K562 (cell line): Measurements from ENCODE around the gene AP1M2. TPM values are rescaled to one million over a fixed set of nuclear protein-coding genes. Genes with fewer than 3 reads are reported as not detected.

Experiments
- ATF7 ChIP-seq: fragments of 450-650 bp; IDR thresholded peaks from 2 replicates; pipeline ENCODE4 v1.7.1; 2014; ENCODE audit warnings: mild to moderate bottlenecking, moderate library complexity
- BRD4 ChIP-seq: fragments of 200-600 bp; sonication (generic); IDR thresholded peaks from 2 replicates; pipeline ENCODE4 v1.6.1; 2017; ENCODE audit warnings: inconsistent platforms
- CBFA2T3 ChIP-seq: fragments of 450-650 bp; IDR thresholded peaks from 2 replicates; pipeline ENCODE4 v1.6.1; 2017
- CTBP1 ChIP-seq: fragments of 450-650 bp; IDR thresholded peaks from 2 replicates; pipeline ENCODE4 v1.6.1; 2016; ENCODE audit warnings: borderline replicate concordance
- DPF2 ChIP-seq: fragments of 450-650 bp; IDR thresholded peaks from 2 replicates; pipeline ENCODE4 v1.6.1; 2016
- GATAD2A ChIP-seq: fragments of 450-650 bp; IDR thresholded peaks from 2 replicates; pipeline ENCODE4 v1.6.1; 2017
- KDM2B ChIP-seq: fragments of 250-450 bp; sonication (Bioruptor Pico); IDR thresholded peaks from 2 replicates; pipeline ENCODE4 v1.8.0; 2021; ENCODE audit warnings: mild to moderate bottlenecking, moderate library complexity
- MBD2 ChIP-seq: sonication (generic); IDR thresholded peaks from 2 replicates; pipeline ENCODE4 v1.6.1; 2016; ENCODE audit warnings: low read depth, borderline replicate concordance
- NBN ChIP-seq: fragments of 450-650 bp; IDR thresholded peaks from 2 replicates; pipeline ENCODE4 v1.6.1; 2016; ENCODE audit warnings: low read depth, mild to moderate bottlenecking
- POLR2A ChIP-seq: fragments of 450-650 bp; conservative IDR thresholded peaks from 2 replicates; pipeline ENCODE4 v1.6.1; 2016
- POLR2AphosphoS2 ChIP-seq: IDR thresholded peaks from 2 replicates; pipeline ENCODE4 v1.6.1; 2012; ENCODE audit warnings: low read length, improper control_type of control experiment
- RBBP5 ChIP-seq: fragments of 200-600 bp; sonication (generic); IDR thresholded peaks from 2 replicates; pipeline ENCODE4 v1.6.1; 2012; ENCODE audit warnings: borderline replicate concordance, mild to moderate bottlenecking, low read length, control low read depth, inconsistent platforms; ENCODE audit not compliant: insufficient read depth, poor library complexity, severe bottlenecking
- RBFOX2 ChIP-seq: fragments of 200-400 bp; formaldehyde crosslinking; IDR thresholded peaks from 2 replicates; pipeline ENCODE4 v1.6.1; 2017; ENCODE audit warnings: low read depth, mild to moderate bottlenecking, low read length, moderate library complexity
- RBM25 ChIP-seq: fragments of 200-400 bp; formaldehyde crosslinking; IDR thresholded peaks from 2 replicates; pipeline ENCODE4 v1.6.1; 2018; ENCODE audit warnings: low read length, low read depth, moderate library complexity; ENCODE audit not compliant: severe bottlenecking
- SMAD1 ChIP-seq: fragments of 150-350 bp; IDR thresholded peaks from 2 replicates; pipeline ENCODE4 v1.6.1; 2014; ENCODE audit warnings: low read length, low read depth; ENCODE audit not compliant: partially characterized antibody
- SMARCA4 ChIP-seq: fragments of 450-650 bp; IDR thresholded peaks from 2 replicates; pipeline ENCODE4 v1.6.1; 2016
- SOX6 ChIP-seq: fragments of 450-650 bp; IDR thresholded peaks from 2 replicates; pipeline ENCODE4 v1.6.1; 2014; ENCODE audit warnings: mild to moderate bottlenecking
- TBP ChIP-seq: optimal IDR thresholded peaks from 2 replicates; pipeline ENCODE3; 2011; ENCODE audit warnings: low read depth, low read length, improper control_type of control experiment
- WHSC1 ChIP-seq: IDR thresholded peaks from one replicate; pipeline ENCODE4 v1.6.1; 2012; ENCODE audit warnings: low read length, control low read depth, inconsistent platforms
- YY1 ChIP-seq, 3 experiments: IDR thresholded peaks; 2 replicates each; pipeline ENCODE4 v1.6.1; 2011; ENCODE audit warnings: low read length in 2 of 3, mild to moderate bottlenecking in 2 of 3, moderate library complexity in 2 of 3, borderline replicate concordance in 1 of 3, control low read depth in 1 of 3, low read depth in 1 of 3; ENCODE audit not compliant: insufficient read depth in 3 of 3, insufficient replicate concordance in 2 of 3, control insufficient read depth in 1 of 3, insufficient read length in 1 of 3; ENCODE audit errors: extremely low read depth in 1 of 3
- ZEB2 ChIP-seq: fragments of 450-650 bp; IDR thresholded peaks from 2 replicates; pipeline ENCODE4 v1.6.1; 2016
- ZNF124 ChIP-seq: sonication (generic); formaldehyde crosslinking; IDR thresholded peaks from 2 replicates; pipeline ENCODE4 v1.8.1; 2022; ENCODE audit warnings: missing genetic modification reagents
- polyA plus RNA-seq, 8 experiments: library from polyadenylated mRNA; depleted of rRNA in 4 of 8; stranded (reverse) in 5 of 8; unstranded in 3 of 8; fragments of >200 nt; fragmentation: Nextera tagmentation in 2 of 8; fragmentation: Illumina TruSeq in 1 of 8; extraction: Ambion mirVana in 2 of 8; extraction: Trizol in 1 of 8; gene quantifications; 2 replicates each; pipeline versions ENCODE4 v1.2.1 to v1.2.3, GENCODE V29; 2011 to 2014; ENCODE audit warnings: inconsistent platforms in 1 of 8, missing spikeins in 1 of 8
- total RNA-seq, 7 experiments: library from RNA; depleted of rRNA in 6 of 7; stranded (reverse); fragments of >200 nt in 6 of 7; fragmentation: Illumina TruSeq in 2 of 7; extraction: Trizol in 2 of 7; gene quantifications; 2 replicates each; pipeline versions ENCODE4 v1.2.1 to v1.2.3, GENCODE V29; 2011 to 2021; ENCODE audit warnings: low replicate concordance in 1 of 7
- TF ChIP-seq, protein P1 (sequence below): fragments of 200-800 bp; sonication (Bioruptor generic); IDR thresholded peaks from 2 replicates; pipeline ENCODE4 v1.6.1; 2017; ENCODE audit warnings: missing genetic modification characterization, missing compliant biosample characterization
- TF ChIP-seq, protein P2 (sequence below), 2 experiments: fragments of 250-450 bp in 1 of 2; fragments of 450-650 bp in 1 of 2; sonication (Bioruptor Pico) in 1 of 2; IDR thresholded peaks; 2 replicates each; pipeline versions ENCODE4 v1.6.1 to v1.8.0; 2016 to 2021; ENCODE audit warnings: mild to moderate bottlenecking in 2 of 2, moderate library complexity in 2 of 2, missing compliant biosample characterization in 1 of 2, missing genetic modification characterization in 1 of 2
- TF ChIP-seq, protein P3 (sequence below): fragments of 450-650 bp; IDR thresholded peaks from 2 replicates; pipeline ENCODE4 v1.6.1; 2016; ENCODE audit warnings: low read depth, mild to moderate bottlenecking, moderate library complexity
- TF ChIP-seq, protein P4 (sequence below): fragments of 450-650 bp; formaldehyde crosslinking; IDR thresholded peaks from 2 replicates; pipeline ENCODE4 v1.4.0; 2020; ENCODE audit warnings: mild to moderate bottlenecking, moderate library complexity

Gene AP1M2
- total and polyA plus RNA-seq, 9 of the 15 experiments (the other 6 are each of a cell fraction or from before 2014, with no cell fraction given): 0.33 to 1.4 (median 0.89) TPM; not detected in 1

DNA sequence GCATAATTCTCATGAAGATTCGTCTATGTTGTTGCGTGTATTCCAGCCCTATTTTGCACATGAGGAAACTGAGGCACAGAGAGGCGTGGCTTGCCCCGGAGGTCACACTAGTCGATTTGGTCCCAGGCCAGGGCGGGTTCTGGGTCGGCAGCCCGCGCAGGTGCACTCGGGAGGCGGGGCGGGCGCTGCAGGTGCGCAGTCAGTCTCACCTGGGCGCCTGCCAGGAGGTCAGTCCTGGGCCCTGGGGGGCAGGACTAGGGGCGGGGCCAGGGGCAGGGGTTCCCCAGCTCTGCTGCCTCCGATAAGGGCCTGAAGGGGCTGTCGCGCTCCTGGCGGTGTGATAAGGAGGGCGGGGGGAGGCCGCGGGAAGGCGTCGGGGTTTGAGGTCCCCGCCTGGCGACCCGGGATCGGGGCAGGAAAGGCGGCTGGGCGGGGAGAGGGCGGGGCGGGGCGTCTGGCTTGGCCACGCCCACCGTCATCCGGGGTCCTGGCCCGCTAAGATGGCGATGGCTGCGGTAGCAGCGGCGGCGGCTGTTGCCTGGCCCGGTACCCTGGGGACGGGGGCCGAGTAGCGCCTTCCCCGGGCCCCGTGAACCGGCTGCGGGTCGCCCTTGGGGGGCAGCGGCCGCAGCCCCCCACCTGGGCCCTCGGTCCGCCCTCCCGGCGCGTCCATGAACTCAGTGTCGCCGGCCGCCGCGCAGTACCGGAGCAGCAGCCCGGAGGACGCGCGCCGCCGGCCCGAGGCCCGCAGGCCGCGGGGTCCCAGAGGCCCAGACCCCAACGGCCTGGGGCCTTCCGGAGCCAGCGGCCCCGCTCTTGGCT lies 43.5 kb downstream of the AP1M2 start, which contains the start of gene ATG4D (continued):
- TF ChIP-seq, protein P1, sequence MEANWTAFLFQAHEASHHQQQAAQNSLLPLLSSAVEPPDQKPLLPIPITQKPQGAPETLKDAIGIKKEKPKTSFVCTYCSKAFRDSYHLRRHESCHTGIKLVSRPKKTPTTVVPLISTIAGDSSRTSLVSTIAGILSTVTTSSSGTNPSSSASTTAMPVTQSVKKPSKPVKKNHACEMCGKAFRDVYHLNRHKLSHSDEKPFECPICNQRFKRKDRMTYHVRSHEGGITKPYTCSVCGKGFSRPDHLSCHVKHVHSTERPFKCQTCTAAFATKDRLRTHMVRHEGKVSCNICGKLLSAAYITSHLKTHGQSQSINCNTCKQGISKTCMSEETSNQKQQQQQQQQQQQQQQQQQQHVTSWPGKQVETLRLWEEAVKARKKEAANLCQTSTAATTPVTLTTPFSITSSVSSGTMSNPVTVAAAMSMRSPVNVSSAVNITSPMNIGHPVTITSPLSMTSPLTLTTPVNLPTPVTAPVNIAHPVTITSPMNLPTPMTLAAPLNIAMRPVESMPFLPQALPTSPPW: peak; percentile 98
- TF ChIP-seq RBM25: no peak
- TF ChIP-seq ZEB2: peak; percentile 96
- TF ChIP-seq, protein P2, sequence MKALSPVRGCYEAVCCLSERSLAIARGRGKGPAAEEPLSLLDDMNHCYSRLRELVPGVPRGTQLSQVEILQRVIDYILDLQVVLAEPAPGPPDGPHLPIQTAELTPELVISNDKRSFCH (CRISPR knock-in tag; IDR thresholded peaks at IDR 0.05): no peak
- TF ChIP-seq, protein P2 (tag; IDR thresholded peaks at IDR 0.05): 0 out of 2 replicates have a peak, but pooled peaks have one; percentile 41
- TF ChIP-seq RBFOX2: peak; percentile 80
- TF ChIP-seq, protein P3, sequence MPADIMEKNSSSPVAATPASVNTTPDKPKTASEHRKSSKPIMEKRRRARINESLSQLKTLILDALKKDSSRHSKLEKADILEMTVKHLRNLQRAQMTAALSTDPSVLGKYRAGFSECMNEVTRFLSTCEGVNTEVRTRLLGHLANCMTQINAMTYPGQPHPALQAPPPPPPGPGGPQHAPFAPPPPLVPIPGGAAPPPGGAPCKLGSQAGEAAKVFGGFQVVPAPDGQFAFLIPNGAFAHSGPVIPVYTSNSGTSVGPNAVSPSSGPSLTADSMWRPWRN: peak; percentile 65
- TF ChIP-seq CBFA2T3: peak; percentile 96
- TF ChIP-seq SOX6: peak; percentile 69; the same call in 1 of the 2 replicates
- TF ChIP-seq DPF2: peak; percentile 83
- TF ChIP-seq NBN: 0 out of 2 replicates have a peak, but pooled peaks have one; percentile 35
- TF ChIP-seq WHSC1: no peak
- peak; percentile 75; the same call in 1 of the 2 replicates for TF ChIP-seq CTBP1
- peak; percentile 45 for TF ChIP-seq SMAD1
- TF ChIP-seq BRD4: no peak
- TF ChIP-seq KDM2B (CRISPR knock-in tag): peak; percentile 29; the same call in 1 of the 2 replicates
- no peak for TF ChIP-seq ZNF124
- TF ChIP-seq POLR2AphosphoS2: no peak
- peak; percentile 20 for TF ChIP-seq RBBP5
- peak; percentile 72 to 95 (median 91) for TF ChIP-seq YY1 (IDR thresholded peaks at IDR 0.05; ENCODE audit: borderline replicate concordance in 1 of 3, control insufficient read depth in 1 of 3, extremely low read depth in 1 of 3, insufficient read depth in 3 of 3, insufficient read length in 1 of 3, insufficient replicate concordance in 2 of 3, low read depth in 1 of 3, low read length in 2 of 3)
- peak; percentile 70 for TF ChIP-seq SMARCA4
- TF ChIP-seq ATF7: 0 out of 2 replicates have a peak, but pooled peaks have one; percentile 29
- peak; percentile 90 for TF ChIP-seq TBP
- TF ChIP-seq, protein P4, sequence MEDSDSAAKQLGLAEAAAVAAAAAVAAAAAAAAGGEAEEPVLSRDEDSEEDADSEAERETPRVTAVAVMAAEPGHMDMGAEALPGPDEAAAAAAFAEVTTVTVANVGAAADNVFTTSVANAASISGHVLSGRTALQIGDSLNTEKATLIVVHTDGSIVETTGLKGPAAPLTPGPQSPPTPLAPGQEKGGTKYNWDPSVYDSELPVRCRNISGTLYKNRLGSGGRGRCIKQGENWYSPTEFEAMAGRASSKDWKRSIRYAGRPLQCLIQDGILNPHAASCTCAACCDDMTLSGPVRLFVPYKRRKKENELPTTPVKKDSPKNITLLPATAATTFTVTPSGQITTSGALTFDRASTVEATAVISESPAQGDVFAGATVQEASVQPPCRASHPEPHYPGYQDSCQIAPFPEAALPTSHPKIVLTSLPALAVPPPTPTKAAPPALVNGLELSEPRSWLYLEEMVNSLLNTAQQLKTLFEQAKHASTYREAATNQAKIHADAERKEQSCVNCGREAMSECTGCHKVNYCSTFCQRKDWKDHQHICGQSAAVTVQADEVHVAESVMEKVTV: no peak
- TF ChIP-seq GATAD2A: peak; percentile 70; the same call in 1 of the 2 replicates
- TF ChIP-seq MBD2: peak; percentile 77
- TF ChIP-seq POLR2A: peak; percentile 84
